A549 (cell line): ENCODE data around the gene PRDM15. TPM values are rescaled to one million over a fixed set of nuclear protein-coding genes. Genes with fewer than 3 reads are reported as not detected.
A peak's percentile ranks its signal among the peaks of the same experiment; 100 is the strongest.

Experiments used
- ATAC-seq, 2 experiments: fragments of 200-7000 bp in 1 of 2; fragments of >200 bp in 1 of 2; cut with Nextera tagmentation in 1 of 2; cut with Tn5 transposase in 1 of 2; 3 replicates each; pipeline versions ENCODE4 v1.8.0 to v1.9.1; 2018 to 2020; ENCODE audit warnings: mild to moderate bottlenecking in 1 of 2, moderate library complexity in 1 of 2
- CTCF ChIA-PET: fragments of 300-600 bp; sonication (Branson Sonifier 250); formaldehyde crosslinking; extraction: SDS; loops from one replicate; lab custom pipeline; 2021; ENCODE audit warnings: antibody characterized with exemption, inconsistent platforms; lab: Yijun Ruan, JAX
- POLR2A ChIA-PET: fragments of 350-600 bp; formaldehyde crosslinking; extraction: SDS; loops from one replicate; lab custom pipeline; 2021; ENCODE audit warnings: antibody characterized with exemption, inconsistent platforms; lab: Yijun Ruan, JAX
- DNase-seq, 2 experiments: peaks; one replicate each; pipeline versions ENCODE4 v3.0.0 to v3.0.0-alpha.2; 2011 to 2016; ENCODE audit warnings: low read depth in 1 of 2, low spot score in 1 of 2
- FAIRE-seq: peaks from 2 replicates; lab custom pipeline; 2011; peaks lifted over from hg19 to GRCh38; lab: Jason Lieb, UNC
- H3K27ac ChIP-seq, 2 experiments: fragments of >200 bp; sonication (Bioruptor Twin); formaldehyde crosslinking; 3 replicates each; pipeline ENCODE4 v1.5.1; 2016 to 2017
- H3K4me1 ChIP-seq: fragments of >200 bp; sonication (Bioruptor Twin); formaldehyde crosslinking; 3 replicates; pipeline ENCODE4 v1.6.1; 2016
- H3K4me2 ChIP-seq: fragments of >200 bp; sonication (Bioruptor Twin); formaldehyde crosslinking; 3 replicates; pipeline ENCODE4 v1.6.1; 2016
- H3K4me3 ChIP-seq: fragments of >200 bp; sonication (Bioruptor Twin); formaldehyde crosslinking; 3 replicates; pipeline ENCODE4 v1.5.1; 2016
- H3K9me3 ChIP-seq: fragments of >200 bp; sonication (Bioruptor Twin); formaldehyde crosslinking; 3 replicates; pipeline ENCODE4 v1.6.1; 2016
- BHLHE40 ChIP-seq: IDR thresholded peaks from 2 replicates; pipeline ENCODE4 v1.6.1; 2012; ENCODE audit warnings: low read depth, low read length, inconsistent platforms
- CBX2 ChIP-seq: fragments of 200-600 bp; sonication (generic); IDR thresholded peaks from 2 replicates; pipeline ENCODE4 v1.6.1; 2016; ENCODE audit warnings: low read depth, mild to moderate bottlenecking, borderline replicate concordance
- CBX8 ChIP-seq: fragments of 200-600 bp; sonication (generic); IDR thresholded peaks from 2 replicates; pipeline ENCODE4 v1.6.1; 2016
- CEBPB ChIP-seq, 2 experiments: fragments of >200 bp in 1 of 2; sonication (Bioruptor Twin) in 1 of 2; formaldehyde crosslinking in 1 of 2; IDR thresholded peaks; 2 replicates each; pipeline ENCODE4 v1.6.1; 2012 to 2016
- EHF ChIP-seq: fragments of 250-450 bp; sonication (Bioruptor Pico); IDR thresholded peaks from 2 replicates; pipeline ENCODE4 v1.5.0; 2020; ENCODE audit warnings: mild to moderate bottlenecking
- EHMT2 ChIP-seq: fragments of 200-600 bp; sonication (generic); IDR thresholded peaks from 2 replicates; pipeline ENCODE4 v1.6.1; 2016; ENCODE audit warnings: antibody characterized with exemption, low read depth, mild to moderate bottlenecking, moderate library complexity
- EP300 ChIP-seq, 2 experiments: fragments of >200 bp; sonication (Bioruptor Twin); formaldehyde crosslinking; IDR thresholded peaks; 2 replicates in 1 of 2; 3 replicates in 1 of 2; pipeline ENCODE4 v1.6.1; 2016 to 2017
- ESRRA ChIP-seq: fragments of 150-350 bp; IDR thresholded peaks from 2 replicates; pipeline ENCODE4 v1.6.1; 2014; ENCODE audit warnings: mild to moderate bottlenecking, low read length, borderline replicate concordance
- FOSL2 ChIP-seq, 2 experiments: fragments of 450-650 bp in 1 of 2; fragments of >200 bp in 1 of 2; sonication (Bioruptor Twin) in 1 of 2; formaldehyde crosslinking; IDR thresholded peaks; 2 replicates each; pipeline versions ENCODE4 v1.5.0 to v1.6.1; 2016 to 2020; ENCODE audit warnings: mild to moderate bottlenecking in 1 of 2, moderate library complexity in 1 of 2
- FOXS1 ChIP-seq: fragments of 250-450 bp; sonication (Bioruptor Pico); IDR thresholded peaks from 2 replicates; pipeline ENCODE4 v1.5.0; 2020; ENCODE audit warnings: mild to moderate bottlenecking, moderate library complexity
- GATA3 ChIP-seq: IDR thresholded peaks from 2 replicates; pipeline ENCODE4 v1.6.1; 2012; ENCODE audit warnings: borderline replicate concordance
- HEYL ChIP-seq: fragments of 250-450 bp; sonication (Bioruptor Pico); IDR thresholded peaks from 2 replicates; pipeline ENCODE4 v1.8.0; 2021; ENCODE audit warnings: mild to moderate bottlenecking, moderate library complexity
- HOXA7 ChIP-seq: fragments of 250-450 bp; sonication (Bioruptor Pico); IDR thresholded peaks from 2 replicates; pipeline ENCODE4 v1.5.0; 2020; ENCODE audit warnings: mild to moderate bottlenecking, moderate library complexity
- HOXB13 ChIP-seq: fragments of 250-450 bp; sonication (Bioruptor Pico); IDR thresholded peaks from 2 replicates; pipeline ENCODE4 v1.5.0; 2020; ENCODE audit warnings: low read depth, mild to moderate bottlenecking, moderate library complexity
- JUNB ChIP-seq: fragments of >200 bp; sonication (Bioruptor Twin); formaldehyde crosslinking; IDR thresholded peaks from 2 replicates; pipeline ENCODE4 v1.6.1; 2016
- KDM1A ChIP-seq: fragments of 200-600 bp; sonication (generic); IDR thresholded peaks from 2 replicates; pipeline ENCODE4 v1.6.1; 2016; ENCODE audit warnings: low read depth, mild to moderate bottlenecking
- MAZ ChIP-seq: fragments of 150-350 bp; IDR thresholded peaks from 2 replicates; pipeline ENCODE4 v1.6.1; 2014; ENCODE audit warnings: antibody characterized with exemption, low read depth, low read length, borderline replicate concordance
- NPAS2 ChIP-seq: fragments of 250-450 bp; sonication (Bioruptor Pico); IDR thresholded peaks from 2 replicates; pipeline ENCODE4 v1.8.0; 2022; ENCODE audit warnings: mild to moderate bottlenecking, moderate library complexity, borderline replicate concordance
- NR3C1 ChIP-seq: fragments of >200 bp; sonication (Bioruptor Twin); formaldehyde crosslinking; IDR thresholded peaks from 3 replicates; pipeline ENCODE4 v1.6.1; 2017
- POLR2A ChIP-seq: IDR thresholded peaks from 2 replicates; pipeline ENCODE4 v1.6.1; 2012; ENCODE audit warnings: mild to moderate bottlenecking, low read length
- RARB ChIP-seq: fragments of 250-450 bp; sonication (Bioruptor Pico); IDR thresholded peaks from 2 replicates; pipeline ENCODE4 v1.8.0; 2021; ENCODE audit warnings: mild to moderate bottlenecking, moderate library complexity
- SMC3 ChIP-seq: fragments of >200 bp; sonication (Bioruptor Twin); formaldehyde crosslinking; IDR thresholded peaks from 3 replicates; pipeline ENCODE4 v1.6.1; 2018; ENCODE audit warnings: inconsistent platforms
- TFCP2L1 ChIP-seq: fragments of 250-450 bp; sonication (Bioruptor Pico); IDR thresholded peaks from 2 replicates; pipeline ENCODE4 v1.5.0; 2021; ENCODE audit warnings: mild to moderate bottlenecking
- ZC3H11A ChIP-seq: fragments of 450-650 bp; IDR thresholded peaks from 2 replicates; pipeline ENCODE4 v1.6.1; 2014; ENCODE audit warnings: antibody characterized with exemption, mild to moderate bottlenecking
- ZFP36 ChIP-seq: fragments of 450-650 bp; IDR thresholded peaks from 2 replicates; pipeline ENCODE4 v1.6.1; 2014; ENCODE audit warnings: borderline replicate concordance; ENCODE audit not compliant: partially characterized antibody
- ZNF302 ChIP-seq: fragments of 250-450 bp; sonication (Bioruptor Pico); IDR thresholded peaks from 2 replicates; pipeline ENCODE4 v1.9.0; 2021; ENCODE audit warnings: inconsistent platforms, mild to moderate bottlenecking, moderate library complexity
- WGBS: methylation state at CpG from one replicate; pipeline ENCODE4 v1.1.6; 2017; ENCODE audit errors: missing lambda C conversion rate; 5-methylcytosine and 5-hydroxymethylcytosine counted together
- polyA plus RNA-seq, 4 experiments: library from polyadenylated mRNA; depleted of rRNA in 3 of 4; stranded (reverse); fragments of >200 nt; fragmentation: RNase III in 1 of 4; extraction: RNeasy Plus Mini Kit Qiagen cat#74134 plus additional on column Dnase treatment in 1 of 4; gene quantifications; 2 replicates in 3 of 4; 3 replicates in 1 of 4; pipeline ENCODE4 v1.2.3, GENCODE V29; 2011 to 2017
- TF ChIP-seq, protein P1 (sequence below): IDR thresholded peaks from 2 replicates; pipeline ENCODE4 v1.6.1; 2012
- TF ChIP-seq, protein P2 (sequence below): IDR thresholded peaks from 2 replicates; pipeline ENCODE4 v1.6.1; 2012
- TF ChIP-seq, protein P3 (sequence below): fragments of 200-600 bp; sonication (generic); IDR thresholded peaks from 2 replicates; pipeline ENCODE4 v1.6.1; 2016; ENCODE audit warnings: antibody characterized with exemption, mild to moderate bottlenecking, moderate library complexity
- TF ChIP-seq, protein P4 (sequence below): IDR thresholded peaks from 2 replicates; pipeline ENCODE4 v1.6.1; 2012; ENCODE audit warnings: low read depth, borderline replicate concordance

PRDM15 gene
- polyA plus RNA-seq, 2 of the 4 experiments (the other 2 are of a cell fraction), result 4.5 to 6.1 TPM

DNA sequence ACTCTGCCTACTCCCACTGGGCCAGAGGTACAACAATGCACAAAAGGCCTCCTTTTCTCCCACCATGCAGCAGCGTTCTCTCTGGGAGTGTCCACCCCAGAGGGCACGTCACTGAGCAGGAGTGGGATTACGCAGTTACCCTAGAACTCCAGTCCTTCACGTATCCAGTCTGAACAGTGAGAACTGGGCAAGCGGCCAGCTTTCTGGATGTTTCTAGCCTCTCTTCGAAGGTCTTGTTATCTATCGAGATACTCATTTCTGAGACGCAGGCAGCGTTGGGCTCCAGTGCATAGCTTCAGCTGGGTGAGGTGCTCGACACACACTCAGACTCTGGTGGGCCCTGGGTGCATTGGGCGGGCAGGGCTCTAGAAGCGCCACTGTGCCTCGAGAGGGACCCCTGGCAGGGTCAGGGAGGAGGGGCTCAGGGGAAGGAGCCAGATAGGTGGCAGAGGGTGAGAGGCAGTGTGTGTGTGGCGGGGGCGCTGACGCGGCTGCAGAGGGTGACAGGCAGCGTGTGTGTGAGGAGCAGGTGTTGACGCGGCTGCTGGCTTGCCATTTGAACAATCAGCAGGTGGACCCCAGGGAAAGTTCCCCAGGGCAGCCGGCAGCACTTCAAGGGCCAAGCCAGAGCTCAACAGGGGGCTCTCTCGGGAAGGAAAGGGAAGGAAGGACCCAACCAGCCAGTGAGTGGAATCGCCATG is 27.9 kb downstream of the PRDM15 start:
- Histone ChIP-seq H3K4me2 (no peak overlapping the region), H3K4me3 (no peak overlapping the region), H3K9me3 (no peaks in the 10 kb centered on the region), H3K4me1 (0 out of 3 replicates have a peak, but pooled peaks cover 9% of the 10 kb centered on the region), H3K27ac (no peak overlapping the region)
- ChIA-PET CTCF (no interaction called here), POLR2A (interaction anchor here (0.6 kb wide), 1 partner anchor 13 kb away, joined by 3 read pairs; no protein-coding TSS in a partner anchor)
- ATAC-seq, result no peak
- TF ChIP-seq HOXA7, result no peak
- no peak for TF ChIP-seq NR3C1
- no peak for TF ChIP-seq TFCP2L1
- whole genome bisulfite sequencing, result 90% methylated on average over 14 of the region's 23 CpGs
- no peak for FAIRE-seq
- DNase-seq, result no peak

DNA sequence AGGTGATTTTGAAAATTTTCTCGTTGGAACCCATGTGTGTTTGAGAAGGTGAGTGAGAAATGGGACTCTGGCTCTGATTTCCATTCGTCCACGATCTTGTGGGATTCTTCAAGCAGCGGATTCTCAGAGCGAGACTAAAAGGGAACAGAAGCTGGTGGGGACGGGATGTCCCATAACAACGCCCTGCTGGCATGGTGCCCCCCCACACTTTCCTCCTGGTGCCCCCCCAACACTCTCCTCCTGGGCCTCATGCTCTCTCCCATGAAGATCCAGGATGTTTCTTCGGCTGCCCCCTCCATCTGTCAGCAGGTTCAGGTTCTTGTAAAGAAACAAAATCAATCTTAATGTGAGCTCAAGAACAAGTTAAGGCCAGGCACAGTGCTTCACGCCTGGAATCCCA is 29.1 kb downstream of the PRDM15 start:
- ATAC-seq, result no peak
- no peak for FAIRE-seq
- TF ChIP-seq NPAS2 (CRISPR knock-in tag) (no peak), EP300 (IDR thresholded peaks at IDR 0.05) (no peak), KDM1A (no peak), CBX2 (no peak), CBX8 (no peak), EHF (CRISPR knock-in tag) (no peak), SMC3 (no peak), POLR2A (no peak), FOXS1 (CRISPR knock-in tag) (no peak), BHLHE40 (no peak), ESRRA (no peak), EHMT2 (no peak), HOXA7 (no peak), GATA3 (no peak), ZNF302 (CRISPR knock-in tag) (no peak)
- TF ChIP-seq, protein P1, sequence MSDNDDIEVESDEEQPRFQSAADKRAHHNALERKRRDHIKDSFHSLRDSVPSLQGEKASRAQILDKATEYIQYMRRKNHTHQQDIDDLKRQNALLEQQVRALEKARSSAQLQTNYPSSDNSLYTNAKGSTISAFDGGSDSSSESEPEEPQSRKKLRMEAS, result no peak
- TF ChIP-seq, protein P2, sequence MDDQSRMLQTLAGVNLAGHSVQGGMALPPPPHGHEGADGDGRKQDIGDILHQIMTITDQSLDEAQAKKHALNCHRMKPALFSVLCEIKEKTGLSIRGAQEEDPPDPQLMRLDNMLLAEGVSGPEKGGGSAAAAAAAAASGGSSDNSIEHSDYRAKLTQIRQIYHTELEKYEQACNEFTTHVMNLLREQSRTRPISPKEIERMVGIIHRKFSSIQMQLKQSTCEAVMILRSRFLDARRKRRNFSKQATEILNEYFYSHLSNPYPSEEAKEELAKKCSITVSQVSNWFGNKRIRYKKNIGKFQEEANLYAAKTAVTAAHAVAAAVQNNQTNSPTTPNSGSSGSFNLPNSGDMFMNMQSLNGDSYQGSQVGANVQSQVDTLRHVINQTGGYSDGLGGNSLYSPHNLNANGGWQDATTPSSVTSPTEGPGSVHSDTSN, result no peak
- TF ChIP-seq, all 56 proteins: peak for 0
- H3K4me3 ChIP-seq, result no peak overlapping the region
- 0 out of 3 replicates have a peak, but pooled peaks cover 9% of the 10 kb centered on the region for H3K4me1 ChIP-seq
- H3K4me2 ChIP-seq, result no peak overlapping the region
- no peak overlapping the region for H3K27ac ChIP-seq
- DNase-seq, result no peak
- no peaks in the 10 kb centered on the region for H3K9me3 ChIP-seq
- POLR2A ChIA-PET, result no interaction called here
- CTCF ChIA-PET, result no interaction called here
- WGBS, result 92% methylated on average over 9 of the region's 9 CpGs

DNA sequence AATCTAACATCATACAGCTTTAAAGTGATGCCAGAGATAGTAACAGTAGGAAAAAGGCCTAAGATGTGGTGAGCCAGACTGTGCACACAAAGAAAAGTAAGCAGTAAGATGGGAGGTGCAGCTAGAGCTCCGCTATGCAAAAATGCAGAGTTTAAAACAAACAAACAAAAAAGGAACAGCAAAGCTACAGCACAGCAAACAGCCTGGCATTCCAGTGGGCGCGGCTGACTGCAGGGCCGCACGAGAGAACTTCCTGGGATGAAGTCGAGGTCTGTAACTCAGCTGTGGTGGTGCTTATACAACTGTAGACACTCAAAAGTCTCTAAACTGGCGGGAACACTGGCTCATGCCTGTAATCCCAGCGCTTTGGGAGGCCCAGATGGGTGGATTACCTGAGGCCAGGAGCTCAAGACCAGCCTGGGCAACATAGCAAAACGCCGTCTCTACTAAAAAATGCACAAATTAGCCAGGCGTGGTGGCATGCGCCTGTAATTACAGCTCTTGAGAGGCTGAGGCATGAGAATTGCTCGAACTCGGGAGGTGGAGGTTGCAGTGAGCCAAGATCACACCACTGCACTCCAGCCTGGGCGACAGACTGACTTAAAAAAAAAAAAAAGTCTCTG is 30.1 kb downstream of the PRDM15 start:
- peak overlapping the region in 1 of 2 experiments; percentile 30; a peak in 1 of 6 replicates for H3K27ac ChIP-seq
- DNase-seq, result peak in 1 of 2 experiments; percentile 36
- 64% methylated on average over 15 of the region's 15 CpGs for whole genome bisulfite sequencing
- no peak overlapping the region for H3K4me2 ChIP-seq
- no peak for FAIRE-seq
- H3K9me3 ChIP-seq, result no peaks in the 10 kb centered on the region
- H3K4me3 ChIP-seq, result no peak overlapping the region
- POLR2A ChIA-PET, result no interaction called here
- 0 out of 3 replicates have a peak, but pooled peaks cover 9% of the 10 kb centered on the region for H3K4me1 ChIP-seq
- ATAC-seq, result peak in 1 of 2 experiments; percentile 74; a peak in 3 of 6 replicates
- CTCF ChIA-PET, result interaction anchor here (1.9 kb wide), 1 partner anchor 32 kb away, joined by 8 read pairs; no protein-coding TSS in a partner anchor
- TF ChIP-seq RARB (CRISPR knock-in tag), result no peak
- no peak for TF ChIP-seq ZFP36
- no peak for TF ChIP-seq EHF (CRISPR knock-in tag)
- no peak for TF ChIP-seq POLR2A
- TF ChIP-seq HEYL (CRISPR knock-in tag), result no peak
- TF ChIP-seq MAZ, result no peak
- TF ChIP-seq, protein P3, sequence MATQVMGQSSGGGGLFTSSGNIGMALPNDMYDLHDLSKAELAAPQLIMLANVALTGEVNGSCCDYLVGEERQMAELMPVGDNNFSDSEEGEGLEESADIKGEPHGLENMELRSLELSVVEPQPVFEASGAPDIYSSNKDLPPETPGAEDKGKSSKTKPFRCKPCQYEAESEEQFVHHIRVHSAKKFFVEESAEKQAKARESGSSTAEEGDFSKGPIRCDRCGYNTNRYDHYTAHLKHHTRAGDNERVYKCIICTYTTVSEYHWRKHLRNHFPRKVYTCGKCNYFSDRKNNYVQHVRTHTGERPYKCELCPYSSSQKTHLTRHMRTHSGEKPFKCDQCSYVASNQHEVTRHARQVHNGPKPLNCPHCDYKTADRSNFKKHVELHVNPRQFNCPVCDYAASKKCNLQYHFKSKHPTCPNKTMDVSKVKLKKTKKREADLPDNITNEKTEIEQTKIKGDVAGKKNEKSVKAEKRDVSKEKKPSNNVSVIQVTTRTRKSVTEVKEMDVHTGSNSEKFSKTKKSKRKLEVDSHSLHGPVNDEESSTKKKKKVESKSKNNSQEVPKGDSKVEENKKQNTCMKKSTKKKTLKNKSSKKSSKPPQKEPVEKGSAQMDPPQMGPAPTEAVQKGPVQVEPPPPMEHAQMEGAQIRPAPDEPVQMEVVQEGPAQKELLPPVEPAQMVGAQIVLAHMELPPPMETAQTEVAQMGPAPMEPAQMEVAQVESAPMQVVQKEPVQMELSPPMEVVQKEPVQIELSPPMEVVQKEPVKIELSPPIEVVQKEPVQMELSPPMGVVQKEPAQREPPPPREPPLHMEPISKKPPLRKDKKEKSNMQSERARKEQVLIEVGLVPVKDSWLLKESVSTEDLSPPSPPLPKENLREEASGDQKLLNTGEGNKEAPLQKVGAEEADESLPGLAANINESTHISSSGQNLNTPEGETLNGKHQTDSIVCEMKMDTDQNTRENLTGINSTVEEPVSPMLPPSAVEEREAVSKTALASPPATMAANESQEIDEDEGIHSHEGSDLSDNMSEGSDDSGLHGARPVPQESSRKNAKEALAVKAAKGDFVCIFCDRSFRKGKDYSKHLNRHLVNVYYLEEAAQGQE, result no peak
- TF ChIP-seq ZNF302 (CRISPR knock-in tag), result no peak
- no peak for TF ChIP-seq JUNB
- TF ChIP-seq FOXS1 (CRISPR knock-in tag), result no peak
- TF ChIP-seq ZC3H11A, result no peak
- no peak for TF ChIP-seq HOXB13 (CRISPR knock-in tag)
- TF ChIP-seq CEBPB (IDR thresholded peaks at IDR 0.05), result no peak
- no peak for TF ChIP-seq FOSL2 (IDR thresholded peaks at IDR 0.05)
- no peak for TF ChIP-seq FOSL2 (CRISPR knock-in tag; IDR thresholded peaks at IDR 0.05)
- TF ChIP-seq, protein P4, sequence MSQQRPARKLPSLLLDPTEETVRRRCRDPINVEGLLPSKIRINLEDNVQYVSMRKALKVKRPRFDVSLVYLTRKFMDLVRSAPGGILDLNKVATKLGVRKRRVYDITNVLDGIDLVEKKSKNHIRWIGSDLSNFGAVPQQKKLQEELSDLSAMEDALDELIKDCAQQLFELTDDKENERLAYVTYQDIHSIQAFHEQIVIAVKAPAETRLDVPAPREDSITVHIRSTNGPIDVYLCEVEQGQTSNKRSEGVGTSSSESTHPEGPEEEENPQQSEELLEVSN, result no peak
